Liver (tissue), 3 donors: ENCODE results near the gene BMAL2.

Experiments used
- ATF3 ChIP-seq: IDR thresholded peaks from 2 replicates; pipeline ENCODE4 v1.6.1; 2016; ENCODE audit warnings: antibody characterized with exemption
- CTCF ChIP-seq: fragments of 150-350 bp; IDR thresholded peaks from 2 replicates; pipeline ENCODE4 v1.5.1; 2017; ENCODE audit warnings: improper control_type of control experiment, low read depth, low read length; ENCODE audit not compliant: missing input control
- EGR1 ChIP-seq, 2 donors: IDR thresholded peaks; 2 replicates each; pipeline ENCODE4 v1.6.1; 2016 to 2018; ENCODE audit warnings: antibody characterized with exemption in 2 of 2, low read depth in 2 of 2
- HNF4A ChIP-seq, 2 donors: conservative IDR thresholded peaks; 2 replicates each; pipeline ENCODE4 v1.6.1; 2016; ENCODE audit warnings: antibody characterized with exemption in 2 of 2, mild to moderate bottlenecking in 2 of 2
- JUND ChIP-seq, 2 donors: IDR thresholded peaks; 2 replicates each; pipeline ENCODE4 v1.6.1; 2016; ENCODE audit warnings: antibody characterized with exemption in 2 of 2
- MAX ChIP-seq: IDR thresholded peaks from 2 replicates; pipeline ENCODE4 v1.6.1; 2016; ENCODE audit warnings: antibody characterized with exemption
- RAD21 ChIP-seq, 2 donors: IDR thresholded peaks; 2 replicates each; pipeline ENCODE4 v1.6.1; 2016; ENCODE audit warnings: antibody characterized with exemption in 2 of 2, mild to moderate bottlenecking in 2 of 2
- RXRA ChIP-seq, 2 donors: IDR thresholded peaks; 2 replicates each; pipeline ENCODE4 v1.6.1; 2017 to 2018; ENCODE audit warnings: antibody characterized with exemption in 2 of 2, mild to moderate bottlenecking in 1 of 2
- SP1 ChIP-seq: IDR thresholded peaks from 2 replicates; pipeline ENCODE4 v1.6.1; 2018; ENCODE audit warnings: antibody characterized with exemption, mild to moderate bottlenecking
- TAF1 ChIP-seq: conservative IDR thresholded peaks from 2 replicates; pipeline ENCODE4 v1.6.1; 2016; ENCODE audit warnings: antibody characterized with exemption, mild to moderate bottlenecking
- YY1 ChIP-seq: IDR thresholded peaks from 2 replicates; pipeline ENCODE4 v1.6.1; 2016; ENCODE audit warnings: antibody characterized with exemption, mild to moderate bottlenecking
- TF ChIP-seq, protein P1 (sequence below): IDR thresholded peaks from 2 replicates; pipeline ENCODE4 v1.6.1; 2016; ENCODE audit warnings: antibody characterized with exemption, mild to moderate bottlenecking
- TF ChIP-seq, protein P2 (sequence below): IDR thresholded peaks from 2 replicates; pipeline ENCODE4 v1.6.1; 2016; ENCODE audit warnings: antibody characterized with exemption
- donor health status: healthy.
- donor health status: healthy.

DNA sequence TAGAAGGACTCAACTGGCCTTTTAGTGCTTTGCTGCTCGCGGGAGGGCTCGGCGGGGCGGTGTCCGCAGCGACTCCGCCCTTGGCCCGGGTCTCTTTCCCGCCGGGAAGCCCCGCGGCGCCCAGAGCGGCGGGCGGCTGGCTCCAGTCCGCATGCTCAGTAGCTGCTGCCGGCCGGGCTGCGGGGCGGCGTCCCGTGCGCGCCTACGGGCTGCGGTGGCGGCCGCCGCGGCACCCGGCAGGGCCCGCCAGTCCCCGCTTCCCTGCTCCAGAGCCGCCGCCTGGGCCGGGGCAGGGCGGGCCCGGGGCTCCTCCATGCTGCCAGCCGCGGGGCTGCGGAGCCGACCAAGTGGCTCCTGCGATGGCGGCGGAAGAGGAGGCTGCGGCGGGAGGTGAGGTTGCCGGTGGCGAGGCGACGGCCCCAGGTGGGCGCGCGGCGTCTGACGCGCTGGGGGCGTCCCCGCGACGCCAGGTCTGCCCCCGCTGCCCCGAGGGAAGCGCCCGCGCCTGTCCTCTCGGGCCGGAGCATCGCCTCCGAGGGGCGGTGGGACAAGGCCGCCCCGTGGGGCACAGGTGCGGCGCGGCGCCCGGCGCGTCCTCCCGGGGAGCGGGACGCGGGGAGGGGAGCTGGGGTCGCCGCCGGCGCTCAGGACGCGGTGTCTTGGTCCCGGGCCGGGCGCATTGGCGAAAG is at the start of gene BMAL2:
- TF ChIP-seq CTCF (no peak), EGR1 (IDR thresholded peaks at IDR 0.05; ENCODE audit: low read depth in 2 of 2) (no peak), HNF4A (conservative IDR thresholded peaks at IDR 0.05) (no peak), TAF1 (no peak), YY1 (no peak), MAX (no peak), SP1 (no peak), RAD21 (IDR thresholded peaks at IDR 0.05) (no peak), ATF3 (no peak), JUND (IDR thresholded peaks at IDR 0.05) (no peak), RXRA (IDR thresholded peaks at IDR 0.05) (no peak)
- TF ChIP-seq, protein P1, sequence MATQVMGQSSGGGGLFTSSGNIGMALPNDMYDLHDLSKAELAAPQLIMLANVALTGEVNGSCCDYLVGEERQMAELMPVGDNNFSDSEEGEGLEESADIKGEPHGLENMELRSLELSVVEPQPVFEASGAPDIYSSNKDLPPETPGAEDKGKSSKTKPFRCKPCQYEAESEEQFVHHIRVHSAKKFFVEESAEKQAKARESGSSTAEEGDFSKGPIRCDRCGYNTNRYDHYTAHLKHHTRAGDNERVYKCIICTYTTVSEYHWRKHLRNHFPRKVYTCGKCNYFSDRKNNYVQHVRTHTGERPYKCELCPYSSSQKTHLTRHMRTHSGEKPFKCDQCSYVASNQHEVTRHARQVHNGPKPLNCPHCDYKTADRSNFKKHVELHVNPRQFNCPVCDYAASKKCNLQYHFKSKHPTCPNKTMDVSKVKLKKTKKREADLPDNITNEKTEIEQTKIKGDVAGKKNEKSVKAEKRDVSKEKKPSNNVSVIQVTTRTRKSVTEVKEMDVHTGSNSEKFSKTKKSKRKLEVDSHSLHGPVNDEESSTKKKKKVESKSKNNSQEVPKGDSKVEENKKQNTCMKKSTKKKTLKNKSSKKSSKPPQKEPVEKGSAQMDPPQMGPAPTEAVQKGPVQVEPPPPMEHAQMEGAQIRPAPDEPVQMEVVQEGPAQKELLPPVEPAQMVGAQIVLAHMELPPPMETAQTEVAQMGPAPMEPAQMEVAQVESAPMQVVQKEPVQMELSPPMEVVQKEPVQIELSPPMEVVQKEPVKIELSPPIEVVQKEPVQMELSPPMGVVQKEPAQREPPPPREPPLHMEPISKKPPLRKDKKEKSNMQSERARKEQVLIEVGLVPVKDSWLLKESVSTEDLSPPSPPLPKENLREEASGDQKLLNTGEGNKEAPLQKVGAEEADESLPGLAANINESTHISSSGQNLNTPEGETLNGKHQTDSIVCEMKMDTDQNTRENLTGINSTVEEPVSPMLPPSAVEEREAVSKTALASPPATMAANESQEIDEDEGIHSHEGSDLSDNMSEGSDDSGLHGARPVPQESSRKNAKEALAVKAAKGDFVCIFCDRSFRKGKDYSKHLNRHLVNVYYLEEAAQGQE, result no peak
- TF ChIP-seq, protein P2, sequence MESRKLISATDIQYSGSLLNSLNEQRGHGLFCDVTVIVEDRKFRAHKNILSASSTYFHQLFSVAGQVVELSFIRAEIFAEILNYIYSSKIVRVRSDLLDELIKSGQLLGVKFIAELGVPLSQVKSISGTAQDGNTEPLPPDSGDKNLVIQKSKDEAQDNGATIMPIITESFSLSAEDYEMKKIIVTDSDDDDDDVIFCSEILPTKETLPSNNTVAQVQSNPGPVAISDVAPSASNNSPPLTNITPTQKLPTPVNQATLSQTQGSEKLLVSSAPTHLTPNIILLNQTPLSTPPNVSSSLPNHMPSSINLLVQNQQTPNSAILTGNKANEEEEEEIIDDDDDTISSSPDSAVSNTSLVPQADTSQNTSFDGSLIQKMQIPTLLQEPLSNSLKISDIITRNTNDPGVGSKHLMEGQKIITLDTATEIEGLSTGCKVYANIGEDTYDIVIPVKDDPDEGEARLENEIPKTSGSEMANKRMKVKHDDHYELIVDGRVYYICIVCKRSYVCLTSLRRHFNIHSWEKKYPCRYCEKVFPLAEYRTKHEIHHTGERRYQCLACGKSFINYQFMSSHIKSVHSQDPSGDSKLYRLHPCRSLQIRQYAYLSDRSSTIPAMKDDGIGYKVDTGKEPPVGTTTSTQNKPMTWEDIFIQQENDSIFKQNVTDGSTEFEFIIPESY, result no peak
